Right atrium auricular region (tissue), 2 donors: ENCODE data around the gene GGCX. TPM values are rescaled to one million over a fixed set of nuclear protein-coding genes. Genes with fewer than 3 reads are reported as not detected.
A peak's percentile ranks its signal among the peaks of the same experiment; 100 is the strongest.

Source experiments
- DNase-seq: peaks from one replicate; pipeline ENCODE4 v3.0.0-alpha.2; 2019; ENCODE audit warnings: low spot score
- H3K27ac ChIP-seq, 2 donors: fragments of 200-600 bp; sonication (generic); 1 replicate in 1 of 2; 2 replicates in 1 of 2; pipeline ENCODE4 v1.5.1; 2016 to 2019
- H3K27me3 ChIP-seq, 2 donors: fragments of 200-600 bp; sonication (generic); one replicate each; pipeline versions ENCODE4 v1.5.1 to v1.6.0; 2017 to 2019
- H3K36me3 ChIP-seq: fragments of 200-600 bp; sonication (generic); one replicate; pipeline ENCODE4 v1.5.1; 2016
- H3K4me1 ChIP-seq, 2 donors: fragments of 200-600 bp; sonication (generic); one replicate each; pipeline versions ENCODE4 v1.5.1 to v1.6.0; 2017 to 2019
- H3K4me3 ChIP-seq, 2 donors: fragments of 200-600 bp; sonication (generic); 1 replicate in 1 of 2; 2 replicates in 1 of 2; pipeline ENCODE4 v1.5.1; 2017 to 2019; ENCODE audit warnings: mild to moderate bottlenecking in 1 of 2, moderate library complexity in 1 of 2
- H3K9me3 ChIP-seq, 2 donors: fragments of 200-600 bp; sonication (generic); one replicate each; pipeline ENCODE4 v1.5.1; 2019
- CTCF ChIP-seq, 2 donors: fragments of 200-600 bp; sonication (generic); IDR thresholded peaks; one replicate each; pipeline ENCODE4 v1.5.1; 2019; ENCODE audit warnings: antibody characterized with exemption in 2 of 2
- total RNA-seq, 2 donors: library from RNA; depleted of rRNA; stranded (reverse); fragments of >200 nt; gene quantifications; one replicate each; pipeline ENCODE4 v1.1.0, GENCODE V29; 2016

GGCX gene
- total RNA-seq, 2 donors from 2014 or later: 18.0 to 23.3 TPM

GRCh38 chr2:85598594-85599340, 37.5 kb upstream of the GGCX start:
- Histone ChIP-seq H3K4me1 (peaks cover 0 to 52% of the 10 kb centered on the region in 2 donors), H3K27me3 (no peaks in the 10 kb centered on the region), H3K36me3 (peaks cover 24% of the 10 kb centered on the region), H3K4me3 (no peak overlapping the region), H3K9me3 (no peaks in the 10 kb centered on the region), H3K27ac (no peak overlapping the region)
- no peak for DNase-seq
- TF ChIP-seq CTCF (IDR thresholded peaks at IDR 0.05): no peak

DNA sequence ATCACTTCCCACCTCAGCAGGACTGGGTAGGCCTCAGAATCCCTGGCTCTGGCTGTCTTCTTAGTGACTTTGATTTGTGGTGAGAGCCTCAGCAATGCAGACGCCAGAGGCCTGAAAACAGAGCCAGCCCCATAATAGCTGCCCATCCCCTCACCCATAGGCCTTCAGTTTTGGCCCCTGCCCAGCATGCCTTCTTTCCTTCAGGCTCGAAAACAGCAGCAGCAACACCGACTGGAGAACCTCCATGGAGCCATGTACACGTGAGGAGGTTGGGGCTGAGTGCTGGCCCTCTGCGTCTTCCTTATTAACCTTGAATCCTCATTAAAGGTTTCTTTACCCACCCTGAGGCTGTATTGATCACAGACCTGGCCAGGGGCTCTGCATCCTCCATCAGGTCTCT, 35.9 kb upstream of the GGCX start:
- no peaks in the 10 kb centered on the region for H3K27me3 ChIP-seq
- peaks cover 0 to 48% of the 10 kb centered on the region in 2 donors for H3K4me1 ChIP-seq
- no peak overlapping the region for H3K4me3 ChIP-seq
- H3K27ac ChIP-seq: no peak overlapping the region
- peaks cover 24% of the 10 kb centered on the region for H3K36me3 ChIP-seq
- DNase-seq: no peak
- TF ChIP-seq CTCF (IDR thresholded peaks at IDR 0.05): no peak
- H3K9me3 ChIP-seq: no peaks in the 10 kb centered on the region

DNA sequence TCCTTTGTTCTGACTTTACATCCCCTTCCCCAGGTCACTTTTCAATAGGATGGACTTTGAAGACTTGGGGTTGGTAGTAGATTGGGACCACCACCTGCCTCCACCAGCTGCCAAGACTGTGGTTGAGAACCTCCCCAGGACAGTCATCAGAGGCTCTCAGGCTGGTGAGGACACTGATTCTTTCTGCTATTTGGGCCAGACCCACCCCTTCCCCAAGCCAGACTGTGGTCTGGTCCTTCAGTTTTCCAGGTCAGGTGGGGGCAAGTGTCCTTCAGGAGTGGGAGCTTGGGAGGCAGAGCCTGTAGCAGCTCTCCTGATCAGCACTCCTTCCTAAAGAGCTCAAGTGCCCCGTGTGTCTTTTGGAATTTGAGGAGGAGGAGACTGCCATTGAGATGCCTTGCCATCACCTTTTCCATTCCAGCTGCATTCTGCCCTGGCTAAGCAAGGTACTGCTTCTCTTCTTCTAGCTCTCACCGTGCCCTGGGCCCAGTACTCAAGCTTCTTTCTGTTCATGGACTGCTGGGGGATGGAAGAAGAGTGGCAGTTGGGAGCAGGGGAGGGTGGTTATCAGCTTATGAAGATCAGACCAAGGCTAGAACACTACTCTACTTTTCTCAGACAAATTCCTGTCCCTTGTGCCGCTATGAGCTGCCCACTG, 35.3 kb upstream of the GGCX start:
- Histone ChIP-seq H3K36me3 (peaks cover 24% of the 10 kb centered on the region), H3K27ac (peak overlapping the region; percentile 88 to 94), H3K9me3 (no peaks in the 10 kb centered on the region), H3K4me3 (peak overlapping the region; percentile 61 to 81), H3K27me3 (no peaks in the 10 kb centered on the region), H3K4me1 (peaks cover 0 to 50% of the 10 kb centered on the region in 2 donors)
- no peak for TF ChIP-seq CTCF (IDR thresholded peaks at IDR 0.05)
- DNase-seq: no peak

GRCh38 chr2:85596026-85596333, 34.7 kb upstream of the GGCX start:
- no peak for TF ChIP-seq CTCF (IDR thresholded peaks at IDR 0.05)
- Histone ChIP-seq H3K9me3 (no peaks in the 10 kb centered on the region), H3K36me3 (peaks cover 24% of the 10 kb centered on the region), H3K4me3 (peak overlapping the region; percentile 61 to 81), H3K4me1 (peaks cover 0 to 50% of the 10 kb centered on the region in 2 donors), H3K27ac (peak overlapping the region; percentile 88 to 94), H3K27me3 (no peaks in the 10 kb centered on the region)
- no peak for DNase-seq

- peaks cover 24% of the 10 kb centered on the region for H3K36me3 ChIP-seq
- H3K4me3 ChIP-seq: peak within 1 kb of the TSS; percentile 61 to 81
- peak within 1 kb of the TSS; percentile 88 to 94 for H3K27ac ChIP-seq
- H3K9me3 ChIP-seq: no peaks in the 10 kb centered on the region
- H3K27me3 ChIP-seq: no peaks in the 10 kb centered on the region
- DNase-seq: peak; percentile 99
- H3K4me1 ChIP-seq: peaks cover 0 to 52% of the 10 kb centered on the region in 2 donors
- no peak for TF ChIP-seq CTCF (IDR thresholded peaks at IDR 0.05)
Observed at GRCh38 chr2:85595301-85596025, 34.2 kb upstream of the GGCX start, which contains the start of gene RNF181. Gene RNF181 (plus strand): TSS chr2:85595745. CDS start chr2:85595764, 19 bp downstream.
